PC-9 (cell line): ENCODE data around the gene MAGI3.

Source experiments
- EZH2 ChIP-seq: fragments of 200-600 bp; sonication (generic); IDR thresholded peaks from 2 replicates; pipeline ENCODE4 v1.8.0; 2017; ENCODE audit warnings: antibody characterized with exemption, low read depth
- TF ChIP-seq, protein P1 (sequence below): fragments of 200-600 bp; sonication (generic); conservative IDR thresholded peaks from 2 replicates; pipeline ENCODE4 v1.6.1; 2017; ENCODE audit warnings: mixed run types, antibody characterized with exemption, mild to moderate bottlenecking, moderate library complexity

DNA sequence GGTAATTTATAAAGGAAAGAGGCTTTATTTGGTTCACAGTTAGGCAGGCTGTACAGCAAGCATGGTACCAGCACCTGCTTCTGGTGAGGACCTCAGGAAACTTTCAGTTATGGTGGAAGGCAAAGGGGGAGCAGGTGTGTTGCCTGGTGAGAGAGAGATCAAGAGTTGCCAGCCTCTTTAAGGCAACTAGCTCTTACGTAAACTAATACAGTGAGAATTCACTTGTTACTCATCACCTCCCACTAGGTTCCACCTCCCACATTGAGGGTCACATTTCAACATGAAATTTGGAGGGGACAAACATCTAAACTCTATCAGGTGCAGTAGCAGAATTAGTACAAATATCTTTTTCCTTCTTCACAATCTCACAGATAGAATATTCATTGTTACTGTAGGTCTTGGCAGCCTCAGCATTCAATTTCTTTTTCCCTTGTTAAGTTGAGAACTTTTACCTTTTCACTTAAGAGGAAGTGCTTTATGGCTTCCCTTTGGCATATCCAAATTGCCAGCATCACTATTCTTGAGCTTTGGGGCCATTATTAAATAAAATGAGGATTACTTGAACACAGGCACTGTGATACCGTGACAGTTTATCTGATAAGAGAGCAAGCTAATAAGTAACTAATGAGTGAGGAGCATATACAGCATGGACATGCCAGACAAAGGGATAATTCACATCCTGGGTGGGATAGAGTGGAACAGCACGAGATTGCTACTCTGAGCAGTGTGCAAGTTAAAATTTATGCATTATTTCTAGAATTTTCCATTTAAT is 48.4 kb downstream of the MAGI3 start:
- TF ChIP-seq, protein P1, sequence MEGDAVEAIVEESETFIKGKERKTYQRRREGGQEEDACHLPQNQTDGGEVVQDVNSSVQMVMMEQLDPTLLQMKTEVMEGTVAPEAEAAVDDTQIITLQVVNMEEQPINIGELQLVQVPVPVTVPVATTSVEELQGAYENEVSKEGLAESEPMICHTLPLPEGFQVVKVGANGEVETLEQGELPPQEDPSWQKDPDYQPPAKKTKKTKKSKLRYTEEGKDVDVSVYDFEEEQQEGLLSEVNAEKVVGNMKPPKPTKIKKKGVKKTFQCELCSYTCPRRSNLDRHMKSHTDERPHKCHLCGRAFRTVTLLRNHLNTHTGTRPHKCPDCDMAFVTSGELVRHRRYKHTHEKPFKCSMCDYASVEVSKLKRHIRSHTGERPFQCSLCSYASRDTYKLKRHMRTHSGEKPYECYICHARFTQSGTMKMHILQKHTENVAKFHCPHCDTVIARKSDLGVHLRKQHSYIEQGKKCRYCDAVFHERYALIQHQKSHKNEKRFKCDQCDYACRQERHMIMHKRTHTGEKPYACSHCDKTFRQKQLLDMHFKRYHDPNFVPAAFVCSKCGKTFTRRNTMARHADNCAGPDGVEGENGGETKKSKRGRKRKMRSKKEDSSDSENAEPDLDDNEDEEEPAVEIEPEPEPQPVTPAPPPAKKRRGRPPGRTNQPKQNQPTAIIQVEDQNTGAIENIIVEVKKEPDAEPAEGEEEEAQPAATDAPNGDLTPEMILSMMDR: no peak
- no peak for TF ChIP-seq EZH2
